ENCODE measurements around the gene PEAR1.

Gene PEAR1

GRCh38 chr1:156942176-156942575 lies 48.7 kb downstream of the PEAR1 start:
- DNase-seq, result no peak

GRCh38 chr1:156942576-156942975 lies 49.1 kb downstream of the PEAR1 start:
- no peak for DNase-seq

- no peak for DNase-seq
These were observed 50.2 kb downstream of the PEAR1 start for GRCh38 chr1:156943756-156944155.

GRCh38 chr1:156944268-156944667 lies 50.8 kb downstream of the PEAR1 start:
- no peak for DNase-seq

GRCh38 chr1:156944848-156945247 lies 51.3 kb downstream of the PEAR1 start:
- no peak for DNase-seq

DNA sequence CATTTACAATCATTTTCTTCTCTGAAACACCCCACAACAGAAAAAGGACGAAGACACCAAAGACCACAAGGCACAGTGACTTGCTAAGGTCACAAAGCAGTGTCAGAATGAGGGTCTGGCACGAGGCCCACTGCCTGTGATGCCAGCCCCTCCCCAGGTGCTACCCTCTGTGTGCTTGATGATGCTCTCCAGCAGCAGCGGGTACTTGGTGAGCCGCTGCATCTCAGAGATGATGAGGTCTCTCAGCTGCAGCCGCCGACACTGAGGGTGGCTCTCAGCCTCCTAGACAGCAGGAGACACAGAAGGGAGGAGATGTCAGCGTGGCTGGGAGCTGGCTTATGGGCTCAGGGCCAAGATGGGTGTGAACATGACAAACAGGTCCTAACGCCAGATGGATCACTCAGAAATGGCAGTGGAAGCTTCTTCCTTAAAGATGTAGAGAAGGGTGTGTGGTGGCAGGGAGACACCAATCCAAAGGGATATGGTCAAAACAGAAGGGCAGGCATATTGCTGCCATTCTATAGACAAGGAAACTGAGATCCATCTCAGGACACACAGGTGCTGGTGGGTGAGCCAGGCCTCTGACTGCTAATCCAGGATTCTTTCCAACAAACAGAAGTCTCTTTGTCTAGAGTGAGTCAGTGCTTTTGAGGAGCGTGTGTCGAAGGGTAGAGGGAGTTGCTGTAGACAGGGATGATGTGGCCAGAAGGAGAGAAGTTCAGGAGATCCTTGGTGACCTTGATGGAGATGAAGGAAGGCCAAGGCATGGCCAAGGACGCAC lies 52.6 kb downstream of the PEAR1 start:
- DNase-seq, result no peak

DNA sequence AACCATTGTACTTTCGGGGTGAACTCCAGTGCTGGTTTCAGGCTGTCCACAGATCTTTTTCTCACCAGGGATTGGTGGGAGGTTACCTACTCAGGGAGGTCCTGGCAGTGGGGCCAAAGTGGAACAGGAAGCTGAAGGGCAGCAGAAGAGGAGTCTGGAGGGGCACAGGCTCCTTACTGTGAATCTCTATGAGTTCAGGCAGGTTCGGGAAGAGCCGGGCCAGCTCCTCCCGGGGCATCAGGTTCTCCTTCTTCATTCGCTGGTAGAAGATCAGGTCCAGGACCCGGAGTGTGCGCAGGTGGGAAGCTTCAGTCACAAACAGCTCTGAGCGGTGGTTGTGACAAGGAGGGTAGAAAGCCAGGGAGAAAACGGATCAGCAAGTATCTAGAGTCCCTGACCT lies 53.6 kb downstream of the PEAR1 start:
- no peak for DNase-seq

- DNase-seq, result peak; percentile 30
These were observed 54.5 kb downstream of the PEAR1 start for GRCh38 chr1:156947818-156948525.

DNA sequence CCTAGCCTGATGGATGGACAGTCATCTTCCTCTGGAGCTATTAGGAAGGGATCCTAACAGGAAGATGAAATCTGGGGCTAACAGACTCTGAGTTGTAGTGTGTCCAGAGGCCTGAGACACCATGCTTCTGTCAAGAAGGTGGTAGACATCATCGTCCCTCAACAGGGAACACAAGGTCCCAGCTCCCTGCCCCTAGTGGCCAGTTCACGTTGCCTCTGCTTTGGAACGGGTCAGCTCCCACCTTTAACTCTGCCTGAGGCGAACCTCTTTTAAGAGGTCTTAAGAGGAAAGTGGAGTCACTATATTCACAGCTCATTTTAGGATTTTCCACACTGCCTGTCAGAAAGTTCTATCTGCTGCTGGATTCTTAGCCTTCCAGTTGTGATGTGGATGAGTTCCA lies 55.2 kb downstream of the PEAR1 start:
- peak; percentile 7 for DNase-seq

GRCh38 chr1:156949127-156949526 lies 55.6 kb downstream of the PEAR1 start:
- DNase-seq, result peak; percentile 36

GRCh38 chr1:156951371-156951770 lies 57.9 kb downstream of the PEAR1 start:
- peak; percentile 28 for DNase-seq

DNA sequence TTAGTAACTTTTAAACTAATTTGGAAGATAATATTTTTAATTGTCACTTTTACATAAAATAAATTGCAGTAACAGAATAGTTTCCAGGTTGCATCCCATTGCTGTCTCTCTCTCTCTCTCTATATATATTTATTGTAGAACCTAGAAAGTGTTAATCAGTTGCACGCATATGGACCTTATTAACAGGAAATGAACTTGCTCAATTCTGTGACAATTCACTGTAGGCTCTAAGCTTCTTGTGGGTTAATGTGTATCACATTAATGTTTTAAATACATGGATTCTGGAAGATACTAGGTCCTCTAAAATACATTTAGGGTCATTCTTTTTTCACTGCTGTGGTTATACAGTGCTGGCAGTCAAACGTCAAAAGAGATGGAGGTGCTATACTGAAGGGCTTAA lies 60.1 kb downstream of the PEAR1 start:
- no peak for DNase-seq

- no peak for DNase-seq
These were observed 62.8 kb downstream of the PEAR1 start for GRCh38 chr1:156956333-156956732.

- no peak for DNase-seq
These were observed 64.1 kb downstream of the PEAR1 start for GRCh38 chr1:156957634-156958033.

DNA sequence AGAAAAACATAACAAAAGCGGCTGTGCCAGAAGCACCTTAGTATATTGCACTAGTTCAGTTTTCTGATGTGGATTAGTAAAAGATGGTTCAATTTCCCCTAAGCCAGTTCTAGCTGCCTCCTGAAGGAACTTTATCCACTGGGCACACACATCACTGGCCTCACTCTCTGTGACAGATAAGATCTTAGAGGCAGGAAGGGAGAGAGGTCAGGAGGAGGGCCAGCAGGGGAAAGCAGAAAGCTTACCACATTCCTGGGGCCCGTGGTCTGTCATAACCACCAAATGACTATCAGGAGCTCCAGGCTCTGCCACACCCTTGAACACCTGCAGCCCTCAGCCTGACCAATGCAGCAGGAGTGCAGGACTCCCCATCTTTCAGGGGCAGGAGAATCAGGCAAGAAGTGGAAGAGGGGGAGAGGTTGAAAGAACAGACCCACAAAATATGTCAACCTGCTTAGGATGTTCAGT lies 64.8 kb downstream of the PEAR1 start:
- DNase-seq, result no peak

GRCh38 chr1:156959414-156959813 lies 65.9 kb downstream of the PEAR1 start:
- DNase-seq, result no peak

- no peak for DNase-seq
These were observed 66.4 kb downstream of the PEAR1 start for GRCh38 chr1:156959925-156960324.

DNA sequence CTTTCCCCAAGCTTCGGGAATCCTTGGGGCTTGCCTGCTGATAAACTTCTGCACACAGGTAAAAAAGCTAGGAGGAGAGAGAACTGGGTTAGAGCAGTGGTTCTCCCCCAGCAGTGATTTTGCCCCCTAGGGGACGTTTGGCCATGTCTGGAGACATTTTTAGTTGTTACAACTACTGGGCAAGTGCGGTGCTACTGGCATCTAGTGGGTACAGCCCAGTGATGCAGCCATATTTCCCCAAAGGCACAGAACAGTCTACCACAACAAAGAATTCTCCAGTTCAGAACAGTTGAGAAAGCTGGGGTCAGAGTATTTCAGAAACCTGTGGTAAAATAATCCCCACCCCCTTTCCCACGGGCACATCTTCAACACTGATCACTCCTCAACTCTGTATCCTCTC lies 68.2 kb downstream of the PEAR1 start:
- no peak for DNase-seq

DNA sequence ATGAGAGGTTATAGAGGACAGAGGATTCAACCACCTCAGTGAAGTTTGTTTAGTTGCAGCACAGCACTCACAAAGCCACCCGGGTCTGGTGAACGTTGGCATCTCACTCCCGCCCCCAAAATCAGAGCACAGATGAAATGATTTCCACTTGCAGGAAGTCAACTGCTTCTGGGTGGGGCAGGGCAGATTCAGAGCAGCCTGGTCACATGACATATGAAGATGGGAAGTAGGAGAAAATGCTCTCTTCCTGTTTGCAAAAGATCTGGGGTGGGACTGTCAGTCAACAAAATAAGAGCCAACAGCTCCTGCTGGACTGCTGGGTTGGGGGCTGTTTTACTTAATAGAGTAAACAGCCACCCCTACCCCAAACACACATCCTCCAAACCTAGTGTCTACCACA lies 70.1 kb downstream of the PEAR1 start:
- DNase-seq, result no peak

DNA sequence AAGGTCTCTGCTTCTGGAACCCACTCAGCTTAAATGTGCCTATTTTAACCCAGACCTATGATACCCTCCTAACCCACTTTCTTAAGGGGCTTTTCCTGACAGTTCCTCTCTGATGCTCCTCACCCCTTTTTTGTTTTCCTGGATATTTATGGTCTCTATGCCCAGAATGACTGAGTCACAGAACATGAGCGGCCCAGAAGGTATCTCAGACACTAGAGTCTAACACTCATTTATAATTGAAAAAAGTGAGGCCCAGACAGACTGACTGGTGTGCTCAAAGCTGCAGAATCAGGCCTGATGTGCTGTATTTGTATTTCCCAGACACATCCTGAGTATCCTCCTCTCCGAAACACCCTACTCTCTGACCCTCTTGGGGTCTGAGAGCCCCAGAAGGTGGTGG lies 70.9 kb downstream of the PEAR1 start:
- DNase-seq, result no peak

All from activated CD8-positive, alpha-beta memory T cell treated with anti-CD3 and anti-CD28 coated beads, Interleukin-2, amount 50 U/mL, for 48 hours (primary cell).